Neuronal stem cell (in vitro differentiated cells): Measurements from ENCODE around the gene OSBPL1A.

Source experiments
- DNase-seq: peaks from one replicate; pipeline ENCODE4 v3.0.0-alpha.2; 2013; ENCODE audit warnings: low spot score
- H2AFZ ChIP-seq: one replicate; pipeline ENCODE4 v1.6.1; 2013; ENCODE audit warnings: mild to moderate bottlenecking, low read length, inconsistent platforms
- H2AK5ac ChIP-seq: 2 replicates; pipeline ENCODE4 v1.6.1; 2013; ENCODE audit warnings: low read depth, mild to moderate bottlenecking, inconsistent platforms, low read length, moderate library complexity, mixed read lengths
- H2BK120ac ChIP-seq: 2 replicates; pipeline ENCODE4 v1.6.1; 2013; ENCODE audit warnings: low read depth, mild to moderate bottlenecking, inconsistent platforms, low read length, moderate library complexity, mixed read lengths
- H2BK12ac ChIP-seq: one replicate; pipeline ENCODE4 v1.6.1; 2013; ENCODE audit warnings: low read length, inconsistent platforms
- H2BK15ac ChIP-seq: 2 replicates; pipeline ENCODE4 v1.6.1; 2013; ENCODE audit warnings: mild to moderate bottlenecking, low read length, inconsistent platforms, mixed read lengths
- H2BK5ac ChIP-seq: one replicate; pipeline ENCODE4 v1.6.1; 2013; ENCODE audit warnings: inconsistent platforms, mild to moderate bottlenecking, low read length, moderate library complexity
- H3K14ac ChIP-seq: one replicate; pipeline ENCODE4 v1.6.1; 2013; ENCODE audit warnings: low read length, inconsistent platforms
- H3K18ac ChIP-seq: 2 replicates; pipeline ENCODE4 v1.6.1; 2013; ENCODE audit warnings: low read length, inconsistent platforms
- H3K23ac ChIP-seq: 2 replicates; pipeline ENCODE4 v1.6.1; 2013; ENCODE audit warnings: low read depth, mild to moderate bottlenecking, mixed read lengths, low read length, inconsistent platforms; ENCODE audit not compliant: poor library complexity
- H3K27ac ChIP-seq: replicated peaks from 3 replicates; pipeline ENCODE4 v1.5.1; 2013; ENCODE audit warnings: low read length, inconsistent platforms
- H3K27me3 ChIP-seq, 3 experiments: 2 replicates each; pipeline ENCODE4 v1.6.1; 2013; ENCODE audit warnings: low read length in 3 of 3, mild to moderate bottlenecking in 2 of 3, inconsistent platforms in 1 of 3, low read depth in 1 of 3, mixed read lengths in 1 of 3, moderate library complexity in 1 of 3; ENCODE audit not compliant: control insufficient read depth in 3 of 3, insufficient read depth in 3 of 3
- H3K36me3 ChIP-seq, 2 donors: replicated peaks in 1 of 2; 2 replicates each; pipeline ENCODE4 v1.6.1; 2013; ENCODE audit warnings: low read length in 2 of 2; ENCODE audit not compliant: control insufficient read depth in 2 of 2, insufficient read depth in 2 of 2
- H3K4ac ChIP-seq: 2 replicates; pipeline ENCODE4 v1.6.1; 2013; ENCODE audit warnings: inconsistent platforms, mild to moderate bottlenecking, low read length, moderate library complexity
- H3K4me1 ChIP-seq, 2 donors: 1 replicate in 1 of 2; 2 replicates in 1 of 2; pipeline ENCODE4 v1.6.1; 2013; ENCODE audit warnings: low read length in 2 of 2, low read depth in 1 of 2; ENCODE audit not compliant: control insufficient read depth in 2 of 2, insufficient read depth in 1 of 2
- H3K4me2 ChIP-seq: one replicate; pipeline ENCODE4 v1.6.1; 2013; ENCODE audit warnings: mild to moderate bottlenecking, low read length, inconsistent platforms; ENCODE audit not compliant: insufficient read depth, poor library complexity, severe bottlenecking
- H3K4me3 ChIP-seq, 2 donors: 2 replicates each; pipeline ENCODE4 v1.5.1; 2013; ENCODE audit warnings: low read length in 2 of 2, mild to moderate bottlenecking in 2 of 2, inconsistent platforms in 1 of 2, moderate library complexity in 1 of 2
- H3K79me1 ChIP-seq: one replicate; pipeline ENCODE4 v1.6.1; 2013; ENCODE audit warnings: low read depth, mild to moderate bottlenecking, inconsistent platforms, low read length, moderate library complexity
- H3K9ac ChIP-seq: one replicate; pipeline ENCODE4 v1.6.1; 2013; ENCODE audit warnings: mild to moderate bottlenecking, low read depth, low read length, inconsistent platforms; ENCODE audit not compliant: poor library complexity
- H3K9me3 ChIP-seq, 2 donors: replicated peaks in 1 of 2; 2 replicates each; pipeline versions ENCODE3 to v1.6.1; 2013; ENCODE audit warnings: low read length in 2 of 2, mild to moderate bottlenecking in 2 of 2, inconsistent platforms in 1 of 2, low read depth in 1 of 2, mixed read lengths in 1 of 2, moderate library complexity in 1 of 2; ENCODE audit not compliant: control insufficient read depth in 2 of 2, insufficient read depth in 1 of 2
- H4K8ac ChIP-seq: one replicate; pipeline ENCODE4 v1.6.1; 2013; ENCODE audit warnings: low read depth, mild to moderate bottlenecking, inconsistent platforms, low read length, moderate library complexity
- H4K91ac ChIP-seq: one replicate; pipeline ENCODE4 v1.6.1; 2013; ENCODE audit warnings: low read length, low read depth, mild to moderate bottlenecking, inconsistent platforms; ENCODE audit not compliant: poor library complexity
- WGBS, 2 donors: extraction: QIAGEN DNeasy Blood & Tissue Kit; methylation state at CpG; one replicate each; pipeline ENCODE4 v1.1.7; 2013; ENCODE audit warnings: missing lambda C conversion rate in 2 of 2, mixed read lengths in 1 of 2; ENCODE audit not compliant: insufficient read length in 2 of 2, insufficient replicate concordance in 1 of 2; ENCODE audit errors: extremely low coverage in 2 of 2; 5-methylcytosine and 5-hydroxymethylcytosine counted together

OSBPL1A gene

GRCh38 chr18:24273596-24273995 lies 124.0 kb downstream of the OSBPL1A start:
- H4K8ac ChIP-seq, result no peak overlapping the region
- no CpG with 5 or more reads among the region's 2 CpGs for WGBS, 2 donors
- no peak overlapping the region for H3K18ac ChIP-seq
- no peak overlapping the region for H2BK5ac ChIP-seq
- H2BK15ac ChIP-seq, result no peak overlapping the region
- H3K36me3 ChIP-seq, result peaks cover 0 to 15% of the 10 kb centered on the region in 2 donors
- no peak overlapping the region for H4K91ac ChIP-seq
- H3K9me3 ChIP-seq, result no peaks in the 10 kb centered on the region
- H3K27me3 ChIP-seq, result no peaks in the 10 kb centered on the region
- H2AK5ac ChIP-seq, result no peak overlapping the region
- no peak overlapping the region for H2AFZ ChIP-seq
- peaks cover 2 to 4% of the 10 kb centered on the region in 2 donors for H3K4me1 ChIP-seq
- H3K4me2 ChIP-seq, result no peak overlapping the region
- no peak overlapping the region for H3K23ac ChIP-seq
- H3K14ac ChIP-seq, result no peak overlapping the region
- H3K79me1 ChIP-seq, result no peaks in the 10 kb centered on the region
- H3K27ac ChIP-seq, result no peak overlapping the region
- no peak overlapping the region for H3K4me3 ChIP-seq
- DNase-seq, result no peak
- H3K9ac ChIP-seq, result no peak overlapping the region
- no peak overlapping the region for H3K4ac ChIP-seq
- no peak overlapping the region for H2BK12ac ChIP-seq
- no peak overlapping the region for H2BK120ac ChIP-seq

DNA sequence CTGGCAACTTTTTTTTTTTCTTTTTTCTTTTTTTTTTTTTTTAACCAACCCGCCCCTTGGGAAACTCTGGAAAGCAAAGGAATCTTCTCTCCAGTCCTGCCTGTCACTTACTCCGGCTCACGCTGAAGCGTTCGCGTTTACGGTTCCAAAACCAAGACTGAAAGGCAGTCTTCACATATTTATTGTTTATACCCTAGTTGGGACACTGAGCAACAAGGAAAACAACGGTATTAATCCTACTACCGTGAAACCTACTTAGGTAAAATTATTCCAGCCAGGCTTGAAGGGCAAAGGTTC lies 125.4 kb downstream of the OSBPL1A start:
- Histone ChIP-seq H2AK5ac (no peak overlapping the region), H3K27ac (peak overlapping the region; percentile 84)

DNA sequence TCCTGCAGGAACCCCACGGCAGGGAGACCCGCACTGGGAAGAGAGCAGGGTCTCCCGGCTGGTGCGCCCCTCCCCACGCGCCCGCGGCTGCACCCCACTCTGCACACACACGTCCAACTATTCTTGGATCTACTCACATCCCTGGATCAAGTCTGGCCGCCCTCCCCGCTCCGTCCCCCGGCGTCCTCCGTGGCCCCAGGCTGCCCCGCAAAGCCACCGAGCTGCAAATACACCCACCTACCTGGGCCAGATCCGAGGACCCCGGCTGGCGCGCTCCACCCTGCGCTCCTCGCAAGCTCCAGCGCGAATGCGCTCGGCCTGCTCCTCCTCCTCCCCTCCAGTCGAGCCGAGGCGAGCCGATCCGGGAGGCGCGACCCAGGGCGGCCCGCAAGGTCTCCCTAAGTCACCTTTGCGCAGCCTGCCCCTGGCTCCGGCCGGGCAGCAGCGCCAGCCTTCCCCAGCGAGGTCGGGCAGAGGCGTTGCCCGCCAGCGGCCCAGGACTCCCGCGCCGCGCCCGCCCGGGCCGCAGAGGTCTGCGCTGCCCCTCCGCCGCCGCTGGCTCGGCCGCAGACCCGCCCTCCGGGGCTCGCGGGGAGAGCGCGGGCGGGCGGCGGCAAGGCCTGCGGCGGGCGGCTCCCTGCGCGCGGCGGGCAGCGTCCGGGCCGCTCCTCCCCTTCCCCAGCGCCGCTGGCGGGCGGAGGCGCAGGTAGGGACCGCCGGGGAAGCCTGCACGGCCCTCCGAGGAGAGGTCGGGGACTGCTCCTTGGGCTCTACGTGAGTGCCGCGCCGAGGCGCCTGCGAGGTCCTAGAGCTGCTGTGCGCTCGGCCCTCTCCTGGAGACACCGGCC lies 126.0 kb downstream of the OSBPL1A start:
- Histone ChIP-seq H2BK15ac (no peak overlapping the region), H3K9ac (peak overlapping the region; percentile 85), H4K91ac (no peak overlapping the region), H3K23ac (no peak overlapping the region), H3K4me3 (peak overlapping the region; percentile 71 to 97), H2BK5ac (peak overlapping the region; percentile 39), H3K27ac (peak overlapping the region; percentile 84), H3K79me1 (no peaks in the 10 kb centered on the region), H3K4me2 (peak overlapping the region; percentile 89), H2AK5ac (no peak overlapping the region), H3K9me3 (peaks cover 0 to 3% of the 10 kb centered on the region in 2 donors), H2BK12ac (peak overlapping the region; percentile 8), H4K8ac (no peak overlapping the region), H3K18ac (peak overlapping the region; percentile 96), H3K14ac (no peak overlapping the region), H3K36me3 (peaks cover 0 to 3% of the 10 kb centered on the region in 2 donors), H3K27me3 (no peaks in the 10 kb centered on the region), H3K4ac (no peak overlapping the region), H3K4me1 (peaks cover 2 to 4% of the 10 kb centered on the region in 2 donors), H2BK120ac (peak overlapping the region; percentile 74), H2AFZ (peak overlapping the region; percentile 93)
- no CpG with 5 or more reads among the region's 96 CpGs for WGBS, 2 donors
- DNase-seq, result peak; percentile 71

More for the DNA sequence above, 125.4 kb downstream of the OSBPL1A start:
- Histone ChIP-seq H3K18ac (no peak overlapping the region), H2AFZ (peak overlapping the region; percentile 93), H3K4ac (no peak overlapping the region), H3K27me3 (no peaks in the 10 kb centered on the region), H4K91ac (no peak overlapping the region), H2BK120ac (no peak overlapping the region), H3K4me3 (peak overlapping the region; percentile 71 to 97), H3K36me3 (peaks cover 0 to 8% of the 10 kb centered on the region in 2 donors), H3K23ac (no peak overlapping the region), H4K8ac (no peak overlapping the region), H2BK5ac (no peak overlapping the region), H3K4me2 (peak overlapping the region; percentile 89), H2BK15ac (no peak overlapping the region), H3K9ac (no peak overlapping the region), H3K9me3 (peaks cover 0 to 3% of the 10 kb centered on the region in 2 donors), H3K14ac (no peak overlapping the region), H2BK12ac (no peak overlapping the region), H3K79me1 (no peaks in the 10 kb centered on the region), H3K4me1 (peaks cover 2 to 4% of the 10 kb centered on the region in 2 donors)
- DNase-seq, result no peak
- no CpG with 5 or more reads among the region's 9 CpGs for WGBS, 2 donors

DNA sequence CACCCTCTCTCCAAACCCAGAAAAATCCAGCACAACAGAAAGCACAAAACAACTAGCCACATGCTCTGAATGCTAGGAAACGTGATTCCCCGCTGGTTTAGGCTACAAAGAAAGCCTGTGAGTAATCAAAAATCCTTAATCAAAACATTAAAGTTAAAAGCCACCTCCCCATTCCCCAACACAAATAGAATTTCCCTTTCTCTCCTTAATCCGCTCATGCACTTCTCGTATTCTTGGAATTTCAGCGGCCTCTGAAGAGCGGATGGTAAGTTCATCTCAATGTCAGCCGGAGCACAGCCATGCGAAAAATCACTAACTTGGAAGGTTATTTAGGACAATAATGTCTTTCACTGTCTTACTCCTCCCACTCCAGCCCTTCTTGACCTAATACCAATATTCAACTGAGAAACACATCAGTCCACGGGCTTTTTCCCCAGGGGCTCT lies 126.7 kb downstream of the OSBPL1A start:
- no CpG with 5 or more reads among the region's 9 CpGs for WGBS, 2 donors

More for the DNA sequence above, 126.7 kb downstream of the OSBPL1A start:
- Histone ChIP-seq H2BK15ac (no peak overlapping the region), H2BK5ac (peak overlapping the region; percentile 39), H3K18ac (no peak overlapping the region), H4K91ac (no peak overlapping the region), H3K4me1 (peaks cover 3 to 4% of the 10 kb centered on the region in 2 donors), H2BK12ac (peak overlapping the region; percentile 8), H3K14ac (no peak overlapping the region), H3K36me3 (peaks cover 0 to 7% of the 10 kb centered on the region in 2 donors), H3K27ac (no peak overlapping the region), H3K4me2 (peak overlapping the region; percentile 89), H3K27me3 (no peaks in the 10 kb centered on the region), H3K4me3 (peak overlapping the region; percentile 71 to 97), H3K9ac (peak overlapping the region; percentile 85), H2BK120ac (no peak overlapping the region), H2AK5ac (no peak overlapping the region), H3K23ac (no peak overlapping the region), H2AFZ (peak overlapping the region; percentile 93), H3K9me3 (peaks cover 0 to 3% of the 10 kb centered on the region in 2 donors), H4K8ac (no peak overlapping the region), H3K4ac (no peak overlapping the region), H3K79me1 (no peaks in the 10 kb centered on the region)
- DNase-seq, result peak; percentile 32
